A549 treated with GW870086 at 1 μM for 4 hours (cell line): ENCODE results near the gene HPS4. TPM values are rescaled to one million over a fixed set of nuclear protein-coding genes. Genes with fewer than 3 reads are reported as not detected.

Source experiments
- total RNA-seq: library from RNA; stranded (reverse); fragments of 200-300 nt; extraction: Qiagen RNA extraction; gene quantifications from 5 replicates; pipeline ENCODE4 v1.2.3, GENCODE V29; 2022; ENCODE audit warnings: low read depth

HPS4 gene
- total RNA-seq: 12.9 to 16.7 TPM (median 15.6 TPM) in 5 replicates

GRCh38 chr22:26483439-26484359 is at the start of gene HPS4, which contains the start of gene SRRD:
TSS of gene HPS4 (minus strand) at chr22:26483783. CDS start at chr22:26481762, 2,021 bp downstream.
TSS of gene SRRD (plus strand) at chr22:26483877. CDS start at chr22:26483891, 14 bp downstream.

GRCh38 chr22:26512149-26512793 is 28.7 kb upstream of the HPS4 start, which contains the start of gene TFIP11:
TSS of gene TFIP11 (minus strand) at chr22:26512473. CDS start at chr22:26510272, 2,201 bp downstream.

GRCh38 chr22:26428515-26429457 is 54.8 kb downstream of the HPS4 start, which contains the start of gene ASPHD2:
TSS of gene ASPHD2 (plus strand) at chr22:26429260. CDS start at chr22:26433616, 4,356 bp downstream.

Other genes with a start within 250 kb of the HPS4 start
- 1.1 to 1.2 TPM (median 1.1 TPM) in 5 replicates for gene ASPHD2, start 54.5 kb downstream of the HPS4 start, total RNA-seq
- gene SRRD, start 94 bp upstream of the HPS4 start, total RNA-seq: 20.6 to 23.3 TPM (median 22.9 TPM) in 5 replicates
- gene TFIP11, start 28.7 kb upstream of the HPS4 start, total RNA-seq: 19.3 to 25.2 TPM (median 23.9 TPM) in 5 replicates
- 9.0 to 10.9 TPM (median 10.4 TPM) in 5 replicates for gene TPST2, start 106.3 kb upstream of the HPS4 start, total RNA-seq
- not detected in 5 replicates for gene CRYBB1, start 134.2 kb upstream of the HPS4 start, total RNA-seq
- gene CRYBA4, start 138.2 kb upstream of the HPS4 start, total RNA-seq: not detected in 5 replicates
- gene MIAT, start 173.8 kb upstream of the HPS4 start, total RNA-seq: 0.22 to 0.32 TPM (median 0.23 TPM) in 5 replicates